ENCODE measurements around the gene EGR4.

- TF ChIP-seq EZH2 (IDR thresholded peaks at IDR 0.05; ENCODE audit: low read depth, unreplicated experiment) (no peak), EZH2phosphoT487 (IDR thresholded peaks at IDR 0.05; ENCODE audit: unreplicated experiment) (no peak), STAT1 (IDR thresholded peaks at IDR 0.05; ENCODE audit: unreplicated experiment) (no peak)
- TF ChIP-seq, protein P1, sequence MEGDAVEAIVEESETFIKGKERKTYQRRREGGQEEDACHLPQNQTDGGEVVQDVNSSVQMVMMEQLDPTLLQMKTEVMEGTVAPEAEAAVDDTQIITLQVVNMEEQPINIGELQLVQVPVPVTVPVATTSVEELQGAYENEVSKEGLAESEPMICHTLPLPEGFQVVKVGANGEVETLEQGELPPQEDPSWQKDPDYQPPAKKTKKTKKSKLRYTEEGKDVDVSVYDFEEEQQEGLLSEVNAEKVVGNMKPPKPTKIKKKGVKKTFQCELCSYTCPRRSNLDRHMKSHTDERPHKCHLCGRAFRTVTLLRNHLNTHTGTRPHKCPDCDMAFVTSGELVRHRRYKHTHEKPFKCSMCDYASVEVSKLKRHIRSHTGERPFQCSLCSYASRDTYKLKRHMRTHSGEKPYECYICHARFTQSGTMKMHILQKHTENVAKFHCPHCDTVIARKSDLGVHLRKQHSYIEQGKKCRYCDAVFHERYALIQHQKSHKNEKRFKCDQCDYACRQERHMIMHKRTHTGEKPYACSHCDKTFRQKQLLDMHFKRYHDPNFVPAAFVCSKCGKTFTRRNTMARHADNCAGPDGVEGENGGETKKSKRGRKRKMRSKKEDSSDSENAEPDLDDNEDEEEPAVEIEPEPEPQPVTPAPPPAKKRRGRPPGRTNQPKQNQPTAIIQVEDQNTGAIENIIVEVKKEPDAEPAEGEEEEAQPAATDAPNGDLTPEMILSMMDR (conservative IDR thresholded peaks at IDR 0.05; ENCODE audit: low read depth in 2 of 2), result peak; percentile 33 to 42; a peak in 3 of 4 replicates
Measured at GRCh38 chr2:73282924-73283544, 10.3 kb downstream of the EGR4 start.

Measured in GM23338 (cell line).